GM21360 (cell line): ENCODE data around the gene RIOX2.

Source experiments
- ATAC-seq: cut with Tn5 transposase; IDR thresholded peaks from one replicate; pipeline ENCODE4 v1.9.1; 2021; ENCODE audit warnings: mild to moderate bottlenecking, moderate library complexity; ENCODE audit not compliant: unreplicated experiment

The RIOX2 gene

GRCh38 chr3:97956051-97956450, 16.2 kb downstream of the RIOX2 start:
- no peak for ATAC-seq

- ATAC-seq: peak; percentile 58
These were observed 17.9 kb downstream of the RIOX2 start for GRCh38 chr3:97954228-97954827.

GRCh38 chr3:97952872-97953271, 19.4 kb downstream of the RIOX2 start:
- ATAC-seq: no peak

- ATAC-seq: no peak
These were observed 20.0 kb downstream of the RIOX2 start for GRCh38 chr3:97952280-97952679.

GRCh38 chr3:97950360-97950759, 21.9 kb downstream of the RIOX2 start:
- no peak for ATAC-seq

GRCh38 chr3:97949743-97950142, 22.5 kb downstream of the RIOX2 start:
- ATAC-seq: no peak

- ATAC-seq: no peak
These were observed 23.1 kb downstream of the RIOX2 start for GRCh38 chr3:97949110-97949485.

GRCh38 chr3:97948351-97949109, 23.7 kb downstream of the RIOX2 start:
- ATAC-seq: no peak

- no peak for ATAC-seq
These were observed 29.3 kb downstream of the RIOX2 start for GRCh38 chr3:97942801-97943546.

GRCh38 chr3:97940034-97940433, 32.2 kb downstream of the RIOX2 start:
- ATAC-seq: no peak

- no peak for ATAC-seq
These were observed 32.8 kb downstream of the RIOX2 start for GRCh38 chr3:97939401-97939800.

- ATAC-seq: no peak
These were observed 33.8 kb downstream of the RIOX2 start for GRCh38 chr3:97938444-97938843.

GRCh38 chr3:97937205-97937604, 35.0 kb downstream of the RIOX2 start:
- ATAC-seq: no peak

GRCh38 chr3:97935842-97936241, 36.4 kb downstream of the RIOX2 start:
- no peak for ATAC-seq

GRCh38 chr3:97934980-97935695, 37.1 kb downstream of the RIOX2 start:
- no peak for ATAC-seq

GRCh38 chr3:97932387-97932801, 39.8 kb downstream of the RIOX2 start:
- no peak for ATAC-seq

- no peak for ATAC-seq
These were observed 41.0 kb downstream of the RIOX2 start for GRCh38 chr3:97931218-97931617.

GRCh38 chr3:97930018-97930417, 42.2 kb downstream of the RIOX2 start:
- ATAC-seq: no peak

- ATAC-seq: no peak
These were observed 43.2 kb downstream of the RIOX2 start for GRCh38 chr3:97928986-97929385.

GRCh38 chr3:97927704-97928103, 44.5 kb downstream of the RIOX2 start:
- ATAC-seq: no peak

GRCh38 chr3:97917813-97918536, 54.3 kb downstream of the RIOX2 start:
- no peak for ATAC-seq
